HepG2 (cell line): ENCODE results near the gene FAM50A. TPM values are rescaled to one million over a fixed set of nuclear protein-coding genes. Genes with fewer than 3 reads are reported as not detected.

Experiments used
- AGO1 ChIP-seq: fragments of 200-400 bp; formaldehyde crosslinking; IDR thresholded peaks from 2 replicates; pipeline ENCODE4 v1.6.1; 2017; ENCODE audit warnings: mild to moderate bottlenecking, low read depth, low read length, moderate library complexity; ENCODE audit not compliant: poor library complexity, severe bottlenecking
- CAMTA2 ChIP-seq: sonication (generic); formaldehyde crosslinking; IDR thresholded peaks from 2 replicates; pipeline ENCODE4 v1.4.0; 2020; ENCODE audit warnings: mild to moderate bottlenecking, missing genetic modification reagents, borderline replicate concordance
- FOXJ3 ChIP-seq: sonication (generic); formaldehyde crosslinking; IDR thresholded peaks from 2 replicates; pipeline ENCODE4 v1.4.0; 2020; ENCODE audit warnings: missing genetic modification reagents, mild to moderate bottlenecking, borderline replicate concordance
- GATA4 ChIP-seq: sonication (generic); IDR thresholded peaks from 2 replicates; pipeline ENCODE4 v1.6.1; 2016; ENCODE audit warnings: antibody characterized with exemption, low read depth, borderline replicate concordance
- GTF2F1 ChIP-seq: fragments of 150-350 bp; IDR thresholded peaks from 2 replicates; pipeline ENCODE4 v1.6.1; 2014; ENCODE audit warnings: low read length
- HNRNPL ChIP-seq: fragments of 200-400 bp; formaldehyde crosslinking; IDR thresholded peaks from 2 replicates; pipeline ENCODE4 v1.6.1; 2017; ENCODE audit warnings: mild to moderate bottlenecking, low read depth, low read length
- KMT2A ChIP-seq: sonication (generic); formaldehyde crosslinking; IDR thresholded peaks from 2 replicates; pipeline ENCODE4 v1.4.0; 2020; ENCODE audit warnings: missing genetic modification reagents
- NCOR1 ChIP-seq: fragments of 200-600 bp; sonication (generic); IDR thresholded peaks from 2 replicates; pipeline ENCODE4 v1.7.0; 2017; ENCODE audit warnings: antibody characterized with exemption, low read length, borderline replicate concordance
- POLR2AphosphoS5 ChIP-seq: IDR thresholded peaks from 2 replicates; pipeline ENCODE4 v1.6.1; 2012; ENCODE audit warnings: low read depth, low read length
- RELA ChIP-seq: sonication (generic); formaldehyde crosslinking; IDR thresholded peaks from 2 replicates; pipeline ENCODE4 v1.4.0; 2020; ENCODE audit warnings: missing genetic modification reagents
- SYNCRIP ChIP-seq: fragments of 200-400 bp; formaldehyde crosslinking; IDR thresholded peaks from 2 replicates; pipeline ENCODE4 v1.6.1; 2018; ENCODE audit warnings: mild to moderate bottlenecking, low read depth, low read length; ENCODE audit not compliant: insufficient read depth
- TSC22D2 ChIP-seq: sonication (generic); formaldehyde crosslinking; IDR thresholded peaks from 2 replicates; pipeline ENCODE4 v1.5.1; 2020; ENCODE audit warnings: missing genetic modification reagents, mild to moderate bottlenecking, borderline replicate concordance
- ZNF335 ChIP-seq: sonication (generic); formaldehyde crosslinking; IDR thresholded peaks from 2 replicates; pipeline ENCODE4 v1.4.0; 2020; ENCODE audit warnings: missing genetic modification reagents
- ZNF556 ChIP-seq: sonication (generic); formaldehyde crosslinking; IDR thresholded peaks from 2 replicates; pipeline ENCODE4 v1.4.0; 2020; ENCODE audit warnings: mild to moderate bottlenecking, missing genetic modification reagents, borderline replicate concordance
- ZNF557 ChIP-seq: sonication (generic); formaldehyde crosslinking; IDR thresholded peaks from 2 replicates; pipeline ENCODE4 v1.4.0; 2020; ENCODE audit warnings: missing genetic modification reagents
- polyA plus RNA-seq, 8 experiments: library from polyadenylated mRNA; depleted of rRNA in 3 of 8; stranded (reverse) in 7 of 8; unstranded in 1 of 8; fragments of >200 nt; fragmentation: Illumina TruSeq in 4 of 8; extraction: Trizol in 4 of 8; gene quantifications; 2 replicates each; pipeline versions ENCODE4 v1.2.1 to v1.2.3, GENCODE V29; 2011 to 2016; ENCODE audit warnings: low read depth in 4 of 8, missing spikeins in 1 of 8, mixed read lengths in 1 of 8; ENCODE audit not compliant: insufficient read depth in 1 of 8
- total RNA-seq, 5 experiments: library from RNA; depleted of rRNA; stranded (reverse); fragments of >200 nt; fragmentation: Illumina TruSeq; extraction: Trizol; gene quantifications; 2 replicates each; pipeline ENCODE4 v1.2.3, GENCODE V29; 2016; ENCODE audit warnings: low read depth in 1 of 5
- TF ChIP-seq, protein P1 (sequence below): sonication (generic); formaldehyde crosslinking; IDR thresholded peaks from 2 replicates; pipeline ENCODE4 v1.4.0; 2020; ENCODE audit warnings: missing genetic modification reagents, low read depth, mild to moderate bottlenecking, borderline replicate concordance
- TF ChIP-seq, protein P2 (sequence below): sonication (generic); formaldehyde crosslinking; IDR thresholded peaks from 2 replicates; pipeline ENCODE4 v1.4.0; 2020; ENCODE audit warnings: mild to moderate bottlenecking, missing genetic modification reagents
- TF ChIP-seq, protein P3 (sequence below): sonication (generic); formaldehyde crosslinking; IDR thresholded peaks from 2 replicates; pipeline ENCODE4 v1.5.0; 2020; ENCODE audit warnings: mild to moderate bottlenecking, missing genetic modification reagents, borderline replicate concordance
- TF ChIP-seq, protein P4 (sequence below): IDR thresholded peaks from 2 replicates; pipeline ENCODE4 v1.6.1; 2012; ENCODE audit warnings: inconsistent platforms
- TF ChIP-seq, protein P5 (sequence below): sonication (generic); formaldehyde crosslinking; IDR thresholded peaks from 2 replicates; pipeline ENCODE4 v1.8.0; 2022; ENCODE audit warnings: low read depth, missing genetic modification reagents
- TF ChIP-seq, protein P6 (sequence below): sonication (generic); formaldehyde crosslinking; conservative IDR thresholded peaks from 2 replicates; pipeline ENCODE4 v1.4.0; 2020; ENCODE audit warnings: missing genetic modification reagents

FAM50A gene
- total and polyA plus RNA-seq, 2 of the 13 experiments (the other 11 are each of a cell fraction or from before 2014, with no cell fraction given) = 30.7 to 40.7 TPM

DNA sequence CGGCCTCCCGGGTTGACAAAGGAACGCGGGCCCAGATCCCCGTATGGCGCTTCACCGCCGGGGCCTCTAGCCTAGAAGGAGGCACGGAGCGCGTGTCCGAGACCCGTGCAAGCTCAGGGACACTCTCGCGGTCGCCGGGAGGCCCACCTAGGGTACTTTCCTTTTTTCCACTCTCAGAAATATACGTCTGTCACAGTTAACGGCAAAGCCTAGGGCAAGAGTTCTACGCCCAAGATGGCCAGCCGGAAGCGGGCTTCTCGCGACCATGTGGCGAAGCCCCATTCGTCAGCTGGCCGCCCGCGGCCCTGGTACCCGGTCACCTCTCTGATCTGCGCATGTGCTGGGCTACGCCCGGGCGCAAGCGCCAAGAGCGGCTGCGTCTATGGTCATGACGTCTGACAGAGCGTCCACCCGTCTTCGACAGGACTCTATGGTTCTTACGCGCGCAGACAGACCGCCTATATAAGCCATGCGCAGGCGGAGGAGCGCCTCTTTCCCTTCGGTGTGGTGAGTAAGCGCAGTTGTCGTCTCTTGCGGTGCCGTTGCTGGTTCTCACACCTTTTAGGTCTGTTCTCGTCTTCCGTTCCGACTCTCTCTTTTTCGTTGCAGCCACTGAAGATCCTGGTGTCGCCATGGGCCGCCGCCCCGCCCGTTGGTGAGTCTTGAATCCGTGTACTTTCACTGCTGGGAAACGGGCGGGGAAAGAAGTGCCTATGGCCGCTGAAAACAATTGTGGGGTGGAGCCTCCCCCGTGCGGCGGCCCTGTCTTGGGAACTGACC is 45.9 kb upstream of the FAM50A start, which contains the start of gene RPL10 (continued):
- TF ChIP-seq ZNF556 (no peak), ZNF557 (CRISPR knock-in tag) (0 out of 2 replicates have a peak, but pooled peaks have one; percentile 43), NCOR1 (no peak), GATA4 (peak; percentile 49; the same call in 1 of the 2 replicates), HNRNPL (peak; percentile 58; the same call in 1 of the 2 replicates), GTF2F1 (peak; percentile 90), ZNF335 (CRISPR knock-in tag) (no peak), KMT2A (CRISPR knock-in tag) (peak; percentile 15; the same call in 1 of the 2 replicates), CAMTA2 (CRISPR knock-in tag) (no peak), RELA (no peak), POLR2AphosphoS5 (peak; percentile 98), AGO1 (no peak), SYNCRIP (no peak), FOXJ3 (CRISPR knock-in tag) (no peak), TSC22D2 (CRISPR knock-in tag) (no peak)
- TF ChIP-seq, protein P1, sequence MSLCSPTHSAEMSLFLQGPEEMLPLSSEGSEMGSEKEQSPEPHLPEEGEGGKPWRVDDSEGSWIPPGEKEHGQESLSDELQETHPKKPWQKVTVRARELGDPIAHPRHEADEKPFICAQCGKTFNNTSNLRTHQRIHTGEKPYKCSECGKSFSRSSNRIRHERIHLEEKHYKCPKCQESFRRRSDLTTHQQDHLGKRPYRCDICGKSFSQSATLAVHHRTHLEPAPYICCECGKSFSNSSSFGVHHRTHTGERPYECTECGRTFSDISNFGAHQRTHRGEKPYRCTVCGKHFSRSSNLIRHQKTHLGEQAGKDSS = no peak
- TF ChIP-seq, protein P2, sequence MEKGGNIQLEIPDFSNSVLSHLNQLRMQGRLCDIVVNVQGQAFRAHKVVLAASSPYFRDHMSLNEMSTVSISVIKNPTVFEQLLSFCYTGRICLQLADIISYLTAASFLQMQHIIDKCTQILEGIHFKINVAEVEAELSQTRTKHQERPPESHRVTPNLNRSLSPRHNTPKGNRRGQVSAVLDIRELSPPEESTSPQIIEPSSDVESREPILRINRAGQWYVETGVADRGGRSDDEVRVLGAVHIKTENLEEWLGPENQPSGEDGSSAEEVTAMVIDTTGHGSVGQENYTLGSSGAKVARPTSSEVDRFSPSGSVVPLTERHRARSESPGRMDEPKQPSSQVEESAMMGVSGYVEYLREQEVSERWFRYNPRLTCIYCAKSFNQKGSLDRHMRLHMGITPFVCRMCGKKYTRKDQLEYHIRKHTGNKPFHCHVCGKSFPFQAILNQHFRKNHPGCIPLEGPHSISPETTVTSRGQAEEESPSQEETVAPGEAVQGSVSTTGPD (CRISPR knock-in tag) = no peak
- TF ChIP-seq, protein P3, sequence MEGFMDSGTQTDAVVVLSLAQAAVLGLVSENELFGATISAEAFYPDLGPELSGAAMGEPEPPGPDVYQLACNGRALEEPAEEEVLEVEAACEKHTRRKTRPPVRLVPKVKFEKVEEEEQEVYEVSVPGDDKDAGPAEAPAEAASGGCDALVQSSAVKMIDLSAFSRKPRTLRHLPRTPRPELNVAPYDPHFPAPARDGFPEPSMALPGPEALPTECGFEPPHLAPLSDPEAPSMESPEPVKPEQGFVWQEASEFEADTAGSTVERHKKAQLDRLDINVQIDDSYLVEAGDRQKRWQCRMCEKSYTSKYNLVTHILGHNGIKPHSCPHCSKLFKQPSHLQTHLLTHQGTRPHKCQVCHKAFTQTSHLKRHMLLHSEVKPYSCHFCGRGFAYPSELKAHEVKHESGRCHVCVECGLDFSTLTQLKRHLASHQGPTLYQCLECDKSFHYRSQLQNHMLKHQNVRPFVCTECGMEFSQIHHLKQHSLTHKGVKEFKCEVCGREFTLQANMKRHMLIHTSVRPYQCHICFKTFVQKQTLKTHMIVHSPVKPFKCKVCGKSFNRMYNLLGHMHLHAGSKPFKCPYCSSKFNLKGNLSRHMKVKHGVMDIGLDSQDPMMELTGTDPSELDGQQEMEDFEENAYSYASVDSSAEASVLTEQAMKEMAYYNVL (CRISPR knock-in tag) = no peak
- TF ChIP-seq, protein P4, sequence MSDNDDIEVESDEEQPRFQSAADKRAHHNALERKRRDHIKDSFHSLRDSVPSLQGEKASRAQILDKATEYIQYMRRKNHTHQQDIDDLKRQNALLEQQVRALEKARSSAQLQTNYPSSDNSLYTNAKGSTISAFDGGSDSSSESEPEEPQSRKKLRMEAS = peak; percentile 80
- TF ChIP-seq, protein P5, sequence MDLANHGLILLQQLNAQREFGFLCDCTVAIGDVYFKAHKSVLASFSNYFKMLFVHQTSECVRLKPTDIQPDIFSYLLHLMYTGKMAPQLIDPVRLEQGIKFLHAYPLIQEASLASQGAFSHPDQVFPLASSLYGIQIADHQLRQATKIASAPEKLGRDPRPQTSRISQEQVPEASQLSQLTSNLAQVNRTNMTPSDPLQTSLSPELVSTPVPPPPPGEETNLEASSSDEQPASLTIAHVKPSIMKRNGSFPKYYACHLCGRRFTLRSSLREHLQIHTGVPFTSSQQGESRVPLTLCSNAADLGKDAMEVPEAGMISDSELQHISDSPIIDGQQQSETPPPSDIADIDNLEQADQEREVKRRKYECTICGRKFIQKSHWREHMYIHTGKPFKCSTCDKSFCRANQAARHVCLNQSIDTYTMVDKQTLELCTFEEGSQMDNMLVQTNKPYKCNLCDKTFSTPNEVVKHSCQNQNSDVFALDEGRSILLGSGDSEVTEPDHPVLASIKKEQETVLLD (CRISPR knock-in tag) = no peak
- TF ChIP-seq, protein P6, sequence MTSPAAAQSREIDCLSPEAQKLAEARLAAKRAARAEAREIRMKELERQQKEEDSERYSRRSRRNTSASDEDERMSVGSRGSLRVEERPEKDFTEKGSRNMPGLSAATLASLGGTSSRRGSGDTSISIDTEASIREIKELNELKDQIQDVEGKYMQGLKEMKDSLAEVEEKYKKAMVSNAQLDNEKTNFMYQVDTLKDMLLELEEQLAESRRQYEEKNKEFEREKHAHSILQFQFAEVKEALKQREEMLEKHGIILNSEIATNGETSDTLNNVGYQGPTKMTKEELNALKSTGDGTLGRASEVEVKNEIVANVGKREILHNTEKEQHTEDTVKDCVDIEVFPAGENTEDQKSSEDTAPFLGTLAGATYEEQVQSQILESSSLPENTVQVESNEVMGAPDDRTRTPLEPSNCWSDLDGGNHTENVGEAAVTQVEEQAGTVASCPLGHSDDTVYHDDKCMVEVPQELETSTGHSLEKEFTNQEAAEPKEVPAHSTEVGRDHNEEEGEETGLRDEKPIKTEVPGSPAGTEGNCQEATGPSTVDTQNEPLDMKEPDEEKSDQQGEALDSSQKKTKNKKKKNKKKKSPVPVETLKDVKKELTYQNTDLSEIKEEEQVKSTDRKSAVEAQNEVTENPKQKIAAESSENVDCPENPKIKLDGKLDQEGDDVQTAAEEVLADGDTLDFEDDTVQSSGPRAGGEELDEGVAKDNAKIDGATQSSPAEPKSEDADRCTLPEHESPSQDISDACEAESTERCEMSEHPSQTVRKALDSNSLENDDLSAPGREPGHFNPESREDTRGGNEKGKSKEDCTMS (CRISPR knock-in tag) = no peak
